ENCODE measurements around the gene ACADL. TPM values are rescaled to one million over a fixed set of nuclear protein-coding genes. Genes with fewer than 3 reads are reported as not detected.

The ACADL gene
- total RNA-seq (2014; rRNA removed; shearing (Covaris generic)) (0.39 TPM in 1 of 2 replicates, not detected in the other), polyA plus RNA-seq (2016; fragmentation: Nextera tagmentation; extraction: Ambion mirVana) (0.37 and 0.68 TPM in 2 replicates)
- long read RNA-seq, partial matches to known transcripts: 0 of 1 reads
- long read RNA-seq, other reads (novel, unspliced or antisense): 0 of 1 reads

- no peaks in the 10 kb centered on the region for H3K79me2 ChIP-seq (replicated peaks; ENCODE audit: insufficient read depth)
Measured at GRCh38 chr2:210224941-210225672, at the start of gene ACADL. ACADL (minus strand) TSS chr2:210225447; CDS start chr2:210225263, 184 bp downstream.

GRCh38 chr2:210271300-210271699 lies 46.1 kb upstream of the ACADL start:
- no peaks in the 10 kb centered on the region for H3K27me3 ChIP-seq (ENCODE audit: insufficient read depth)
- H3K4me2 ChIP-seq: no peak overlapping the region
- H2AFZ ChIP-seq: no peak overlapping the region
- Mint-ChIP-seq H3K4me1 (no peaks in the 10 kb centered on the region), H3K27ac (no peak overlapping the region), H3K27me3 (ENCODE audit: insufficient read depth, low read depth, poor library complexity) (no peaks in the 10 kb centered on the region), H3K9me3 (no peaks in the 10 kb centered on the region), H3K4me3 (no peak overlapping the region), H3K36me3 (ENCODE audit: low read depth) (no peaks in the 10 kb centered on the region)
- no peak overlapping the region for H3K4me3 ChIP-seq
- H3K27ac ChIP-seq (ENCODE audit: low read depth): no peak overlapping the region
- TF ChIP-seq REST (IDR thresholded peaks at IDR 0.05; ENCODE audit: unreplicated experiment) (no peak), JUNB (IDR thresholded peaks at IDR 0.05; ENCODE audit: unreplicated experiment) (no peak)
- H4K20me1 ChIP-seq (replicated peaks; ENCODE audit: insufficient read depth): no peaks in the 10 kb centered on the region
- no peak for DNase-seq (ENCODE audit: low spot score)
- no peaks in the 10 kb centered on the region for H3K36me3 ChIP-seq (ENCODE audit: insufficient read depth)
- H3K9me2 ChIP-seq (ENCODE audit: insufficient read depth): no peaks in the 10 kb centered on the region
- no peaks in the 10 kb centered on the region for H3K79me2 ChIP-seq (replicated peaks; ENCODE audit: insufficient read depth)
- no peaks in the 10 kb centered on the region for H3K4me1 ChIP-seq (ENCODE audit: insufficient read depth)
- ATAC-seq: no peak
- H3F3A ChIP-seq (replicated peaks; ENCODE audit: low read depth): no peaks in the 10 kb centered on the region

More at GRCh38 chr2:210224941-210225672, at the start of gene ACADL:
- H3K4me1 Mint-ChIP-seq: peaks cover 9% of the 10 kb centered on the region; the same call in 2 of the 3 replicates
- peak within 1 kb of the TSS; percentile 91 for H2AFZ ChIP-seq
- peak within 1 kb of the TSS; percentile 93 for H3K4me2 ChIP-seq
- H3K4me1 ChIP-seq (ENCODE audit: insufficient read depth): 0 out of 2 replicates have a peak, but pooled peaks cover 1% of the 10 kb centered on the region
- H3K36me3 Mint-ChIP-seq (ENCODE audit: low read depth): no peaks in the 10 kb centered on the region
- H3K4me3 ChIP-seq: peak within 1 kb of the TSS; percentile 85
- DNase-seq (ENCODE audit: low spot score) (peak; percentile 78), ATAC-seq (peak; percentile 90)
- H3K9me2 ChIP-seq (ENCODE audit: insufficient read depth): 0 out of 2 replicates have a peak, but pooled peaks cover 3% of the 10 kb centered on the region
- H4K20me1 ChIP-seq (replicated peaks; ENCODE audit: insufficient read depth): no peaks in the 10 kb centered on the region
- H3K4me3 Mint-ChIP-seq: peak within 1 kb of the TSS; percentile 72
- no peak within 1 kb of the TSS for H3K27ac ChIP-seq (ENCODE audit: low read depth)
- no peak for TF ChIP-seq ZNF114 (CRISPR knock-in tag; IDR thresholded peaks at IDR 0.05)
- TF ChIP-seq EZH2 (IDR thresholded peaks at IDR 0.05; ENCODE audit: low read depth, unreplicated experiment): peak; percentile 2
- H3K27ac Mint-ChIP-seq: no peak within 1 kb of the TSS
- peaks cover 47% of the 10 kb centered on the region for H3K27me3 ChIP-seq (ENCODE audit: insufficient read depth)
- peaks cover 39% of the 10 kb centered on the region for H3K27me3 Mint-ChIP-seq (ENCODE audit: insufficient read depth, low read depth, poor library complexity)
- no peaks in the 10 kb centered on the region for H3F3A ChIP-seq (replicated peaks; ENCODE audit: low read depth)
- H3K36me3 ChIP-seq (ENCODE audit: insufficient read depth): no peaks in the 10 kb centered on the region
- H3K9me3 Mint-ChIP-seq: no peaks in the 10 kb centered on the region

GRCh38 chr2:210269148-210269547 lies 43.9 kb upstream of the ACADL start:
- H3K27me3 ChIP-seq (ENCODE audit: insufficient read depth): no peaks in the 10 kb centered on the region
- no peaks in the 10 kb centered on the region for H3K27me3 Mint-ChIP-seq (ENCODE audit: insufficient read depth, low read depth, poor library complexity)
- H3K36me3 Mint-ChIP-seq (ENCODE audit: low read depth): no peaks in the 10 kb centered on the region
- no peaks in the 10 kb centered on the region for H3K79me2 ChIP-seq (replicated peaks; ENCODE audit: insufficient read depth)
- H3K27ac ChIP-seq (ENCODE audit: low read depth): no peak overlapping the region
- no peaks in the 10 kb centered on the region for H3K4me1 Mint-ChIP-seq
- ATAC-seq (peak; percentile 89), DNase-seq (ENCODE audit: low spot score) (peak; percentile 58)
- H4K20me1 ChIP-seq (replicated peaks; ENCODE audit: insufficient read depth): no peaks in the 10 kb centered on the region
- H2AFZ ChIP-seq: no peak overlapping the region
- TF ChIP-seq, protein P1, sequence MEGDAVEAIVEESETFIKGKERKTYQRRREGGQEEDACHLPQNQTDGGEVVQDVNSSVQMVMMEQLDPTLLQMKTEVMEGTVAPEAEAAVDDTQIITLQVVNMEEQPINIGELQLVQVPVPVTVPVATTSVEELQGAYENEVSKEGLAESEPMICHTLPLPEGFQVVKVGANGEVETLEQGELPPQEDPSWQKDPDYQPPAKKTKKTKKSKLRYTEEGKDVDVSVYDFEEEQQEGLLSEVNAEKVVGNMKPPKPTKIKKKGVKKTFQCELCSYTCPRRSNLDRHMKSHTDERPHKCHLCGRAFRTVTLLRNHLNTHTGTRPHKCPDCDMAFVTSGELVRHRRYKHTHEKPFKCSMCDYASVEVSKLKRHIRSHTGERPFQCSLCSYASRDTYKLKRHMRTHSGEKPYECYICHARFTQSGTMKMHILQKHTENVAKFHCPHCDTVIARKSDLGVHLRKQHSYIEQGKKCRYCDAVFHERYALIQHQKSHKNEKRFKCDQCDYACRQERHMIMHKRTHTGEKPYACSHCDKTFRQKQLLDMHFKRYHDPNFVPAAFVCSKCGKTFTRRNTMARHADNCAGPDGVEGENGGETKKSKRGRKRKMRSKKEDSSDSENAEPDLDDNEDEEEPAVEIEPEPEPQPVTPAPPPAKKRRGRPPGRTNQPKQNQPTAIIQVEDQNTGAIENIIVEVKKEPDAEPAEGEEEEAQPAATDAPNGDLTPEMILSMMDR (conservative IDR thresholded peaks at IDR 0.05; ENCODE audit: low read depth in 2 of 2): peak in 1 of 2 experiments; percentile 32; a peak in 1 of 4 replicates
- no peak for TF ChIP-seq CREB1 (CRISPR knock-in tag; IDR thresholded peaks at IDR 0.05; ENCODE audit: low read depth)
- H3K9me2 ChIP-seq (ENCODE audit: insufficient read depth): no peaks in the 10 kb centered on the region
- H3K4me3 ChIP-seq: no peak overlapping the region
- no peak overlapping the region for H3K4me2 ChIP-seq
- no peaks in the 10 kb centered on the region for H3K9me3 Mint-ChIP-seq
- H3K4me1 ChIP-seq (ENCODE audit: insufficient read depth): no peaks in the 10 kb centered on the region
- no peak overlapping the region for H3K27ac Mint-ChIP-seq
- H3K36me3 ChIP-seq (ENCODE audit: insufficient read depth): no peaks in the 10 kb centered on the region
- no peak overlapping the region for H3K4me3 Mint-ChIP-seq
- H3F3A ChIP-seq (replicated peaks; ENCODE audit: low read depth): no peaks in the 10 kb centered on the region
